KMS-11 (cell line): ENCODE results near the gene PRR22.

Experiments used
- H2AFZ ChIP-seq: fragments of 200-600 bp; sonication (generic); 2 replicates; pipeline ENCODE4 v1.6.1; 2016; ENCODE audit warnings: antibody characterized with exemption, mixed run types, low read depth
- H3K27ac ChIP-seq: fragments of 200-600 bp; sonication (generic); 2 replicates; pipeline ENCODE4 v1.6.1; 2016; ENCODE audit warnings: mild to moderate bottlenecking, mixed run types
- H3K27me3 ChIP-seq: fragments of 200-600 bp; sonication (generic); 2 replicates; pipeline ENCODE4 v1.6.1; 2017; ENCODE audit warnings: mild to moderate bottlenecking, low read depth, mixed run types, moderate library complexity; ENCODE audit not compliant: insufficient read depth
- H3K36me3 ChIP-seq: fragments of 200-600 bp; sonication (generic); 2 replicates; pipeline ENCODE4 v1.6.1; 2017; ENCODE audit warnings: mild to moderate bottlenecking, mixed run types; ENCODE audit not compliant: insufficient read depth
- H3K4me1 ChIP-seq: fragments of 200-600 bp; sonication (generic); 2 replicates; pipeline ENCODE4 v1.6.1; 2016; ENCODE audit warnings: mild to moderate bottlenecking, low read depth, mixed run types; ENCODE audit not compliant: poor library complexity, severe bottlenecking
- H3K4me2 ChIP-seq: fragments of 200-600 bp; sonication (generic); 2 replicates; pipeline ENCODE4 v1.7.0; 2016; ENCODE audit warnings: mild to moderate bottlenecking, mixed run types
- H3K4me3 ChIP-seq: fragments of 200-600 bp; sonication (generic); IDR thresholded peaks from 2 replicates; pipeline ENCODE4 v1.6.1; 2017; ENCODE audit warnings: low read depth, low read length, mixed read lengths; ENCODE audit not compliant: insufficient read depth
- H3K79me2 ChIP-seq: fragments of 200-600 bp; sonication (generic); 2 replicates; pipeline ENCODE4 v1.6.1; 2016; ENCODE audit warnings: low read depth, mixed run types; ENCODE audit not compliant: insufficient read depth
- H3K9ac ChIP-seq: fragments of 200-600 bp; sonication (generic); 2 replicates; pipeline ENCODE4 v1.6.1; 2016; ENCODE audit warnings: mild to moderate bottlenecking, mixed run types
- H4K20me1 ChIP-seq: fragments of 200-600 bp; sonication (generic); 2 replicates; pipeline ENCODE4 v1.6.1; 2016; ENCODE audit warnings: mild to moderate bottlenecking, mixed run types; ENCODE audit not compliant: insufficient read depth
- CTCF ChIP-seq: fragments of 200-600 bp; sonication (generic); conservative IDR thresholded peaks from 2 replicates; pipeline ENCODE4 v1.6.1; 2017; ENCODE audit warnings: low read depth, mild to moderate bottlenecking, antibody characterized with exemption, low read length, moderate library complexity, mixed read lengths

The PRR22 gene

DNA sequence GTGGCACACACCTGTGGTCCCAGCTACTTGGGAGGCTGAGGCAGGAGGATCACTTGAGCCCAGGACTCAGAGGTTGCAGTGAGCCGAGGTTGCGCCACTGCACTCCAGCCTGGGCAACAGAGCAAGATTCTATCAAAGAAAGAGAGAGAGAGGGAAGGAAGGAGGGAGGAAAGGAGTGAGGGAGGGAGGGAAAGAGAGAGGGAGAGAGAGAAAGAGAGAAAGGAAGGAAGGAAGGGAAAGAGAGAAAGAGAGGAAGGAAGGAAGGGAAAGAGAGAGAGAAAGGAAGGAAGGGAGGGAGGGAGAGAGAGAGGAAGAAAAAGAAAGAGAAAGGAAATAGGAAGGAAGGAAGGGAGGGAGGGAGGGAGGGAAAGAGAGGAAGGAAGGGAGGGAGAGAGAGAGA lies 32.7 kb upstream of the PRR22 start:
- no peak overlapping the region for H3K4me3 ChIP-seq
- H3K79me2 ChIP-seq: no peaks in the 10 kb centered on the region
- H4K20me1 ChIP-seq: no peaks in the 10 kb centered on the region
- no peak overlapping the region for H3K4me2 ChIP-seq
- H3K27me3 ChIP-seq: peaks cover 2% of the 10 kb centered on the region; the same call in 1 of the 2 replicates
- H3K4me1 ChIP-seq: no peaks in the 10 kb centered on the region
- no peaks in the 10 kb centered on the region for H3K36me3 ChIP-seq
- no peak overlapping the region for H3K9ac ChIP-seq
- TF ChIP-seq CTCF: no peak
- no peak overlapping the region for H2AFZ ChIP-seq
- no peak overlapping the region for H3K27ac ChIP-seq

- Histone ChIP-seq H2AFZ (no peak overlapping the region), H3K4me3 (no peak overlapping the region), H3K4me2 (no peak overlapping the region), H3K79me2 (no peaks in the 10 kb centered on the region), H3K9ac (no peak overlapping the region), H3K4me1 (no peaks in the 10 kb centered on the region), H3K36me3 (no peaks in the 10 kb centered on the region), H3K27me3 (peaks cover 2% of the 10 kb centered on the region; the same call in 1 of the 2 replicates), H3K27ac (no peak overlapping the region), H4K20me1 (no peaks in the 10 kb centered on the region)
- TF ChIP-seq CTCF: no peak
These were observed 30.3 kb upstream of the PRR22 start for GRCh38 chr19:5814852-5815246.

DNA sequence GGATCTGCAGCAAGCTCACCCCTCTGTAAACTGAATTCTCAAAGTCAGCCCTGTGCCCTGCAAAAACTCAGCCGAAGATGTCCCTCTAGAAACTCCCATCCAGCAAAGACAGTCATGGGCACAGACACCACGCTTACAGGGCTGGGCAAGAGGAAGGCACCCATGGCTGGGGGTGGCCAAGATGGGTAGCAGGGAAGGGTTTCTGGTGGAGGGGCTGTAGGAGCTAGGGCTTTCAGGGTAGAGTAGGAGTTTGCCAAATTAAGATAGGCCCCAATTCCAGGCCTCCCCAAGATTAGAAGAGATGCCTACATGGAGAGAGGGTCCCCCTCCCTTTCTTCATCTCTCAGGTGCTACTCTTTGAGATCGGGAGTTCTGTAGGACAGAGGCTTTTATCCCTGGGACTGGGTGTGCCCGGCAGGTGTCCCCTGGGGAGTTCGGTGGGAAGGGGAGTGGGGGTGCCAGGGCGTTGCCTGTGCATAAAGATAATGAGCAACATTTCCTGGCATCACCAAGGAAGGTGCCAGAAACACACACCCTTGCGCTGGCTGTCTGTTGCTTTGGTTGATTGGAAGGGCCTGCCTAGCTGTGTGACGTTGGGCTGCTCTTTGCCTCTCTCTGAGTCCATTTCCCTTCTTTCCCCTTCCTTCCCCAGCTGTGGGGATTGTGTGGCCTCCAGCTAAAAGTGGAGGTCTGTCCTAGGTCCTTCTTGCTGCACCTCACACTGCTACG lies 29.7 kb upstream of the PRR22 start:
- Histone ChIP-seq H2AFZ (no peak overlapping the region), H3K9ac (no peak overlapping the region), H3K36me3 (no peaks in the 10 kb centered on the region), H3K27ac (no peak overlapping the region), H3K4me2 (no peak overlapping the region), H4K20me1 (no peaks in the 10 kb centered on the region), H3K79me2 (no peaks in the 10 kb centered on the region), H3K4me3 (no peak overlapping the region), H3K4me1 (no peaks in the 10 kb centered on the region), H3K27me3 (peaks cover 2% of the 10 kb centered on the region; the same call in 1 of the 2 replicates)
- TF ChIP-seq CTCF: no peak

DNA sequence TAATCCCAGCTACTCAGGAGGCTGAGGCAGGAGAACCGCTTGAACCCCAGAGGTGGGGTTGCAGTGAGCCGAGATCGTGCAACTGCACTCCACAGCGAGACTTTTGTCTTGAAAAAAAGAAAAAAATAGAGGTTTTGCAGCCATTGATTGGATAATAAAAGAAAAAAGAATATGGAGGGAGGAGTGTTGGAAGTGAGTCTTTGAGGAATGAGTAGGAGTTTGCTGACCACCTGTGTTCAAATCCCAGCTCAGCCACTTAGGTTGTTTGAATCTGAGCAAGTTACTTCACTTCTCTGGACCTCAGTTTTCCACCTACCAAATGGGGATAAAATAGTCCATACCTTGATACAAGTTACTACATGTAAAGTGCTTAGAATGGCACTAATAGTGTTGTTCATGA lies 26.6 kb upstream of the PRR22 start:
- Histone ChIP-seq H3K36me3 (no peaks in the 10 kb centered on the region), H3K79me2 (no peaks in the 10 kb centered on the region), H4K20me1 (no peaks in the 10 kb centered on the region), H3K27me3 (no peaks in the 10 kb centered on the region; the same call in 1 of the 2 replicates), H3K4me3 (no peak overlapping the region), H3K9ac (no peak overlapping the region), H3K27ac (no peak overlapping the region), H3K4me1 (no peaks in the 10 kb centered on the region), H3K4me2 (no peak overlapping the region), H2AFZ (no peak overlapping the region)
- no peak for TF ChIP-seq CTCF
